ENCODE measurements around the gene APRT.

Gene APRT

DNA sequence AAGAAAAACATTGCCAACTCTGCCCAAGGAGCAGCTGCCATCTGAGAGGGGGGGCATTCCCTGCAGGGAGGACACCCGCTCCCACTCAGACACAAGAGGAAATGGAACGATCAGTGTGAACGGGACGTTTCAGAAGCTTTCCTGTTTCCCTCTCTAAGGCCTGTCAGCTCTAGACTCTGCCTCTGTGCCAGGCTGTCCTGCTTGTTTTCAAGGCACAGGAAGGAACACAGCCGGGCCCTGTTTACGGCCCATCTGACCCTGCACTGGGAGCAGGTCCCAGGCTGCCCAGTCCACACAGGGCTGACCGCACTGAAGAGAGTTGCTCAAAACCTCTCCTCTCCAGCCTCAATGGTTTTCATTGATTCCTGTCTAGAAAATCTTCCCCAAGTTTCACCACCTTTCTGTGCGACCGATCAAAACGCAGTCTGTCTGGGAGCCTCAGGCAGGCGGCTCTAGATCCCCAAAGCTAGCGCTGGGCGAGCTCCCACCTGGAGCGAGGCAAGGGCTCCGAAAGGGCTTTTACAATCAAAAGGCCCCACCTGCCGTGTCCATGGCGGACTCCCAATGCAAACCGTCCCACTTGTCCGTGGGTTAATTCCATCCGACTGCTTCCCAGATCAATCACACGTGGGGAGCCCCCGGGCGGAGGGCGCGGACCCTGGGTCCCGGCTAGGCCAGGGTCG, 28.2 kb downstream of the APRT start:
- H3K4me3 ChIP-seq (ENCODE audit: low read depth, low read length) = peak overlapping the region; percentile 67
- H3K36me3 ChIP-seq (ENCODE audit: control insufficient read depth, insufficient read depth, low read length) = no peaks in the 10 kb centered on the region
- no peaks in the 10 kb centered on the region for H3K9me3 ChIP-seq (ENCODE audit: control insufficient read depth, insufficient read depth, low read length)
- peaks cover 7% of the 10 kb centered on the region for H3K4me1 ChIP-seq (ENCODE audit: control insufficient read depth, insufficient read depth, low read length)
- H3K27ac ChIP-seq (ENCODE audit: low read depth, low read length) = peak overlapping the region; percentile 51
- 0 out of 2 replicates have a peak overlapping the region, but pooled peaks have one; percentile 75 for H3K9ac ChIP-seq (ENCODE audit: low read depth, low read length)
- peaks cover 6% of the 10 kb centered on the region; the same call in 1 of the 2 replicates for H3K27me3 ChIP-seq (ENCODE audit: control insufficient read depth, insufficient read depth, low read length)

GRCh38 chr16:88782454-88783390, 29.0 kb downstream of the APRT start:
- peaks cover 6% of the 10 kb centered on the region; the same call in 1 of the 2 replicates for H3K27me3 ChIP-seq (ENCODE audit: control insufficient read depth, insufficient read depth, low read length)
- H3K4me1 ChIP-seq (ENCODE audit: control insufficient read depth, insufficient read depth, low read length) = peaks cover 15% of the 10 kb centered on the region
- no peak overlapping the region for H3K9ac ChIP-seq (ENCODE audit: low read depth, low read length)
- no peak overlapping the region for H3K4me3 ChIP-seq (ENCODE audit: low read depth, low read length)
- H3K27ac ChIP-seq (ENCODE audit: low read depth, low read length) = no peak overlapping the region
- H3K9me3 ChIP-seq (ENCODE audit: control insufficient read depth, insufficient read depth, low read length) = no peaks in the 10 kb centered on the region
- no peaks in the 10 kb centered on the region for H3K36me3 ChIP-seq (ENCODE audit: control insufficient read depth, insufficient read depth, low read length)

DNA sequence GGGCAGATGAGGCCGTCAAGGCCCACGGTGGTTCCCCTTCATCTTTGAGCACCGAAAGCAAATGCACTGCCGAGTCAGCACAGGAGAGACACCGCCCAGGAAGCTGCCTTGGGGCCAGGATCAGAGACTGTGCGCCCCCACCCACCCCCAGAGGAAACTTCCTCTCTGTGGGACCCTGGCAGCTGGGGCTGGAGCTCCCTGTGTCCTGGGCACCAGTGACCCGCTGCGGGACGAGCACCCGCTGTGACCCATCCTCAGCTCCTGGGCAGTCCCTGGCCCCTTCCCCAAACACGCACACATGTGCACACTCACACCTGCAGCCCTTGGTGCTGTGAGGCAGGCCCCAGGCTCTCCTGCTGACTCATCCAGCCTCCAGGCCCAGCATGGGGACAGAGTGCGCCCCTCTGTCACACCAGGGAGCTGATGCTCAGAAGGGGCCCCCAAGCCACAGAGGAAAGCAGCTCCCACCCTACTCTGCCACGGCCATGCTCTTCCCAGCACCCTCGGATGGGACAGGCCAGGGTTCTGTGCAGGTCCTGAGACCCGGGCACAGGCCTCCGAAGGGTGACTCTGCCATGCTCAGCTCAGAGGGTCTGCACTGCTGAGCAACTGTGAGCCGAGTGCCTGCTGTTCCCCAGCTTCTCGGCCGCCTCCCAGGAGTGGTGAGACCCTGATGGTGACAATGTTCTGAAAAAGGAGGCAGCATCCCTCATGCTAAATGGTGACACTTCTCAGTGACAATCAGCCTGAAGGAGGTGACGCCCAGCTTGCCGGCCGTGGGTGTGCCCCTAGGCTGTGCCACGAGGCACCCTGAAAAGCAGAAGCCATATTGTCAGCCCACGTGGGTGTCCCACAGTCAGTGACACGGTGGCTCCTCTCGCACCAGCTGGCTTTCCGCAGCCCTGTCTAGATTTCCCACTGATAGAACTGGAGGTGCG, 30.3 kb downstream of the APRT start:
- H3K4me1 ChIP-seq (ENCODE audit: control insufficient read depth, insufficient read depth, low read length) = peaks cover 19% of the 10 kb centered on the region
- H3K9ac ChIP-seq (ENCODE audit: low read depth, low read length) = no peak overlapping the region
- no peak overlapping the region for H3K4me3 ChIP-seq (ENCODE audit: low read depth, low read length)
- no peak overlapping the region for H3K27ac ChIP-seq (ENCODE audit: low read depth, low read length)
- H3K36me3 ChIP-seq (ENCODE audit: control insufficient read depth, insufficient read depth, low read length) = no peaks in the 10 kb centered on the region
- peaks cover 6% of the 10 kb centered on the region; the same call in 1 of the 2 replicates for H3K27me3 ChIP-seq (ENCODE audit: control insufficient read depth, insufficient read depth, low read length)
- H3K9me3 ChIP-seq (ENCODE audit: control insufficient read depth, insufficient read depth, low read length) = no peaks in the 10 kb centered on the region

- Histone ChIP-seq H3K9me3 (ENCODE audit: control insufficient read depth, insufficient read depth, low read length) (no peaks in the 10 kb centered on the region), H3K27ac (ENCODE audit: low read depth, low read length) (no peak overlapping the region), H3K27me3 (ENCODE audit: control insufficient read depth, insufficient read depth, low read length) (peaks cover under 1% of the 10 kb centered on the region; the same call in 1 of the 2 replicates), H3K4me1 (ENCODE audit: control insufficient read depth, insufficient read depth, low read length) (peaks cover 19% of the 10 kb centered on the region), H3K9ac (ENCODE audit: low read depth, low read length) (no peak overlapping the region), H3K36me3 (ENCODE audit: control insufficient read depth, insufficient read depth, low read length) (no peaks in the 10 kb centered on the region), H3K4me3 (ENCODE audit: low read depth, low read length) (no peak overlapping the region)
Observed at GRCh38 chr16:88780142-88781062, 31.3 kb downstream of the APRT start.

- no peak overlapping the region for H3K9ac ChIP-seq (ENCODE audit: low read depth, low read length)
- H3K4me1 ChIP-seq (ENCODE audit: control insufficient read depth, insufficient read depth, low read length) = peaks cover 19% of the 10 kb centered on the region
- no peak overlapping the region for H3K27ac ChIP-seq (ENCODE audit: low read depth, low read length)
- no peaks in the 10 kb centered on the region for H3K9me3 ChIP-seq (ENCODE audit: control insufficient read depth, insufficient read depth, low read length)
- H3K27me3 ChIP-seq (ENCODE audit: control insufficient read depth, insufficient read depth, low read length) = no peaks in the 10 kb centered on the region; the same call in 1 of the 2 replicates
- no peaks in the 10 kb centered on the region for H3K36me3 ChIP-seq (ENCODE audit: control insufficient read depth, insufficient read depth, low read length)
- no peak overlapping the region for H3K4me3 ChIP-seq (ENCODE audit: low read depth, low read length)
Observed at GRCh38 chr16:88779406-88780141, 32.2 kb downstream of the APRT start.

DNA sequence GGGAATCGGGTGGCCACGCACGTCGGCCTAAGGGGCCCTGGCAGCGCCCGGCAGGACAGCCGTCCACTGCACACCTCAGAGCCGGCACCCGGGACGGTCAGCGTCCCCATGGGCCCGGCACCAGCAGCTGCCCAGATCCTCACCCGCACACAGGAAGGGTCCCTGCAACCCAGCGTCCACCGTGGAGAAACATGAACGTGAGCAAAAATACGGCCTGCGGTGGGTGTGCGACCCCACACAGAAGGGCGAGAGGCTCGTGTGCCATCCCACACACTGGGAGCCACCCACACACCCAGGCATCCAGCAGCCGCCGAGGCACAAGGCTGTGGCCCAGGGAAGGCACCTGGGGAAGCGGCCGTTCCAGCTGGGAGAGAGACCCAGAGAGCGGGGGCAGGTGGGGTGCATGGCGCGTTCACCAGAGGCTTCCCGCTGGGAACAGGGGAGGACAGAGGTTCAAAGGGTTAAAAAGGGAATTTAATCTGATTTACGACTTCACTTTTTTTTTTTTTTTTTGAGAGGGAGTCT, 33.1 kb downstream of the APRT start:
- Histone ChIP-seq H3K27ac (ENCODE audit: low read depth, low read length) (no peak overlapping the region), H3K4me3 (ENCODE audit: low read depth, low read length) (no peak overlapping the region), H3K9ac (ENCODE audit: low read depth, low read length) (no peak overlapping the region), H3K36me3 (ENCODE audit: control insufficient read depth, insufficient read depth, low read length) (no peaks in the 10 kb centered on the region), H3K4me1 (ENCODE audit: control insufficient read depth, insufficient read depth, low read length) (peaks cover 19% of the 10 kb centered on the region), H3K27me3 (ENCODE audit: control insufficient read depth, insufficient read depth, low read length) (no peaks in the 10 kb centered on the region), H3K9me3 (ENCODE audit: control insufficient read depth, insufficient read depth, low read length) (no peaks in the 10 kb centered on the region)

DNA sequence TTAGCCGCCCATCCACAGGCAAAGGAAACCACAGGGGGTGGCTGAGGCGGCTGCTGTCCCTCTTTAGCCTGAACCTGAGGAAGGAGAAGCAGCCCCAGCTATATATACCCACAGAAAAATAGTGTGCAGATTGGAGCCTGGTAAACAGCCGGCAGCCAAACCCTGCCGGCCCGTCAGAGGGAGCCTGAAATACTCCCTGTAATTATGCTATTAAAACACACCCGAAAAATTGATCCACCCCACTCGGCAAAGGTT, 33.5 kb downstream of the APRT start:
- peaks cover 15% of the 10 kb centered on the region; the same call in 1 of the 2 replicates for H3K4me1 ChIP-seq (ENCODE audit: control insufficient read depth, insufficient read depth, low read length)
- H3K9me3 ChIP-seq (ENCODE audit: control insufficient read depth, insufficient read depth, low read length) = no peaks in the 10 kb centered on the region
- no peaks in the 10 kb centered on the region for H3K27me3 ChIP-seq (ENCODE audit: control insufficient read depth, insufficient read depth, low read length)
- H3K4me3 ChIP-seq (ENCODE audit: low read depth, low read length) = no peak overlapping the region
- H3K9ac ChIP-seq (ENCODE audit: low read depth, low read length) = no peak overlapping the region
- no peaks in the 10 kb centered on the region for H3K36me3 ChIP-seq (ENCODE audit: control insufficient read depth, insufficient read depth, low read length)
- no peak overlapping the region for H3K27ac ChIP-seq (ENCODE audit: low read depth, low read length)

DNA sequence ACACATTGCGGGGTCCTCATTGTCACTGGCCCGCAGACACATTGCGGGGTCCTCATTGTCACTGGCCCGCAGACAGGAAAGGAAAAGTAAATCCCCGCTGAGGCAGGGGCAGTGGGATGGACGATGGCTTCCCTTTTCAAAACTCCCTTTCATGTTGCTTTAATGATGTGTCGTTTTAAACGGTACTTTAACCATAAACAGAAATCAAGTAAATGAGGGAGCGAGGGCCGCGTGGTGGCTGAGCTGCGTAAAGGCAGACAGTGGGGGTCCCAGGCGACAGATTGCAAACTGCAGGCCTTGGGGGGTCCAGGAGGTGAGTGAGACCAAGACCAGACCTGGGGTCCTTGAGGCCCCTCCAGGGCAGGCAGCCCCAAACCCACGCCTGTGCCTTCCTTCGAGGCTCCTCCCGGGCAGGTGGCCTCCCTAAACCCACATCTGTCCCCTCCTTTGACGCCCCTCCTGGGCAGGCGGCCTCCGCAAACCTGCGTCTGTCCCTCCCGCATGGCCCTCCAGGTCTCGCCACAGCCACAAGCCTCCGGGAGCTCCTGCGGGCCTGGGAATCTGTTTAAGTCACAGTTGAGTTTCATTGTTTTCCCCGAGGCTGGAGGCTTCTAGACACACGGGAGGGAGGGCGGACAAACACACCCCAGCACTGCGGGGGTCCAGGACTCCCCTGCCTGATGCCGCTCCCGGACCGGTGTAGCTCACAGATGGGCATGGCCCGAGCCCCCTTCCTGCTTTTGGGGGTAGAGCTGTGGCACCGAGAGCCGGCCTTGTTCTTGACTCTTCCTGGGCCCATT, 34.1 kb downstream of the APRT start:
- Histone ChIP-seq H3K27ac (ENCODE audit: low read depth, low read length) (no peak overlapping the region), H3K36me3 (ENCODE audit: control insufficient read depth, insufficient read depth, low read length) (no peaks in the 10 kb centered on the region), H3K4me3 (ENCODE audit: low read depth, low read length) (no peak overlapping the region), H3K4me1 (ENCODE audit: control insufficient read depth, insufficient read depth, low read length) (peaks cover 15% of the 10 kb centered on the region; the same call in 1 of the 2 replicates), H3K9ac (ENCODE audit: low read depth, low read length) (no peak overlapping the region), H3K9me3 (ENCODE audit: control insufficient read depth, insufficient read depth, low read length) (no peaks in the 10 kb centered on the region), H3K27me3 (ENCODE audit: control insufficient read depth, insufficient read depth, low read length) (no peaks in the 10 kb centered on the region)

GRCh38 chr16:88775825-88776224, 35.9 kb downstream of the APRT start:
- H3K36me3 ChIP-seq (ENCODE audit: control insufficient read depth, insufficient read depth, low read length) = no peaks in the 10 kb centered on the region
- H3K4me1 ChIP-seq (ENCODE audit: control insufficient read depth, insufficient read depth, low read length) = peaks cover 20% of the 10 kb centered on the region
- H3K27ac ChIP-seq (ENCODE audit: low read depth, low read length) = no peak overlapping the region
- no peaks in the 10 kb centered on the region for H3K9me3 ChIP-seq (ENCODE audit: control insufficient read depth, insufficient read depth, low read length)
- no peaks in the 10 kb centered on the region for H3K27me3 ChIP-seq (ENCODE audit: control insufficient read depth, insufficient read depth, low read length)
- no peak overlapping the region for H3K9ac ChIP-seq (ENCODE audit: low read depth, low read length)
- H3K4me3 ChIP-seq (ENCODE audit: low read depth, low read length) = no peak overlapping the region
